M059J (cell line): ENCODE results near the gene MYO1B. TPM values are rescaled to one million over a fixed set of nuclear protein-coding genes. Genes with fewer than 3 reads are reported as not detected.

Experiments
- DNase-seq: peaks from one replicate; pipeline ENCODE4 v3.0.0-alpha.2; 2012; ENCODE audit warnings: low read depth
- total RNA-seq: library from RNA; depleted of rRNA; stranded (reverse); fragments of >200 nt; shearing (Covaris generic); gene quantifications from 2 replicates; pipeline ENCODE4 v1.2.3, GENCODE V29; 2014

Gene MYO1B
- total RNA-seq, 1 experiment from 2014 or later, result 26.2 TPM

DNA sequence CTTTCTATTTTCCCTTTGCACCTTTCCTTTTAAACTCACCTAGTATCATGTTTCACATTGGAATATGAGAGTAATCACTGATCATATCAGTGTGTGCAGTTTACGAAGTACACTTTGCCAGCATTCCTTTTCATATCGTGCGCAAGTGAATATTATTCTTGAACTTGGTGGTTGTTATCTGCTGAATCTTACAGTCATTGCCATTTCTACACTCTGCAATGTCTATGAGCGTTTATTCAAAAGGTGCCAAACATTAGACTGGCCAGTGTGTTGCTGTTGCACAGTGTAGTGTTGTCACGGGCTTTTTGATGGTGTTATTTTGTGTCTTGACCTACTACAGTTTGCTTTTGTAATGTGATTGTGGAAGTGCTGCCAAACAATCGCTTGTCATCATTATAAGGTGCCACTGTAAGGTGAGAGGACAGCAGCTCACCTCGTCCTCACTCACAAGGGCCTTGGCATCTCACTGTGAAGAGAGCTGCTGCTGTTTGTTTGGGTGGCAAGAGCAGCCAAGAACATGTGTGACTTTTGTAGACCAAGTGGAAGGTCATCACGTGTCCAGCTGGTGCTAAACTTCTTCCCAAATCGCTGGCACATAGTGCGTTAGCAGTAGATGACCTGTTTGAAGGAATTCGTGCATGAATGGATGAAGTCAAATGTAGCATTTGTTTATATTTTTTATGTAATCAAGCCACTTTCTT, 113.3 kb downstream of the MYO1B start:
- DNase-seq, result no peak

DNA sequence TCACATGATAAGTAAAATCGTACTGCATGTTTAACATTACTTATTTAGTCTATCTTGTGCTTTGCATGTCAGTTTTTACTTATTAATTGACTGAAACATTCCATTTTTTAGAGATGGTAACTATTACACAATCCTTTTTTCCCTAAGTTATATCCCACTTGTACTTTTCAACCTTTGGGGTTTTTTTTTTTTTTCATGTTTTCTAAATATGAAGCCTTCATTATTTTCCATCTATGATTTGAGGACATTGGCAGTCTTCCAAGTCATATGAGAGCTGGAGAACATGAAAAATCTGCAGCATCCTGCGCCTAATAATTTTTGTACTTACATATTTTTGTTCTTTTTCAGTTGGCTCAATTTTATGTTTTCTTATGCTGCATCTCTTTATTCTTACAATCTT, 113.9 kb downstream of the MYO1B start:
- no peak for DNase-seq

DNA sequence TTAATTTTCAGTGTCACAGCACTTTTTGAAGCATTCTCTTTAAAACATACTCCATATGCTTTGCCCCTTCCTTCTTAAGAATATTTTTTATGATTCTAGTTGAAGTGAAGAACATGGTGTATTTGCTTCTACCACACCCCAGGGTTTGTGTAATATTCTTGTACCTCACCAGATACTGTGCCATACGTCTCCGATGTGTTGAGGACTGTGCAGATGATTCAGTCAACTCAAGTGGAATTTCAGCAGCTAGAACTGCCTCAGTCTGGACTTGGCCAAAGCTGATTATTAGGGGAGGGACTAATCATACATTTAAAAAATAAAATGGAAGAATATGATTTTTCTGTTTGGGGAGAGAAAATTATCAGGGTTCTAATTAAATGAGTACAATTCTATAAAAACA, 115.7 kb downstream of the MYO1B start:
- DNase-seq, result no peak

DNA sequence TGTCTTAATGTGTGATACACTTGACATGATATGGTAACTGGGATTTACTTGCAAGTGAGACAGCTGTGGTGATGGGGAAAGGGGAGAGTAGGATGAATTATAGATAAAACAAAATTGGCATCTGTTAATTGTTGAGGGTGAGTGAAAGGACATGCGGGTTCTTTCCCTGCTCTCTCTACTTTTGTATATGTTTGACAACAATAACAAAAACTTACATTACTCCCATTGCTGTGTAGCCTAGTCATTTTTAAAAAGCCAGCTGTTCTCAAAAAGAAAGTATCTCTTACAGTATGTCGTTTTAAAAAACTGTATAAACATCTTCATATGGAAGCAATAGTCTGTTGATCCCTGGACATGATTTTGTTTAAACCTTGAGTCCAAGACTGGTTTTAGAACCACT, 117.6 kb downstream of the MYO1B start:
- DNase-seq, result no peak

DNA sequence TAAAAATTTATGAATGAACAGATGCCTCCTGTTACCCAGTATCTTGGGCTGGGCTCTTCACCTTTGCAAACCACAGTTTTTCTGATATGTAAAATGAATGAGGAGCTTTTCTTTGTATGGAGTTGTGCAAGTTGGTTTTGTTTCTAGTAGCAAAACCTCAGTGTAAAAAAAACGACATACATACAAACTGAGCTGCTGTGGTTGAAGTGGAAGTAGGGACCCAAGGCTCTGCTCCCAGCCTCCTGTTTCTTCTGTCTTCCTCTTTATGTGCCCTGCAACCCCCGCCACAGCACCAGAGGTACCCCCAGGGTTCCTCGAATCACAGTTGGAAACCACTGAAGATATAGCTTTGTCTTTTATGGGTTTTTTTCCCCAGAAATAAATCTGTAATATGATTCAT, 118.1 kb downstream of the MYO1B start:
- DNase-seq, result no peak

DNA sequence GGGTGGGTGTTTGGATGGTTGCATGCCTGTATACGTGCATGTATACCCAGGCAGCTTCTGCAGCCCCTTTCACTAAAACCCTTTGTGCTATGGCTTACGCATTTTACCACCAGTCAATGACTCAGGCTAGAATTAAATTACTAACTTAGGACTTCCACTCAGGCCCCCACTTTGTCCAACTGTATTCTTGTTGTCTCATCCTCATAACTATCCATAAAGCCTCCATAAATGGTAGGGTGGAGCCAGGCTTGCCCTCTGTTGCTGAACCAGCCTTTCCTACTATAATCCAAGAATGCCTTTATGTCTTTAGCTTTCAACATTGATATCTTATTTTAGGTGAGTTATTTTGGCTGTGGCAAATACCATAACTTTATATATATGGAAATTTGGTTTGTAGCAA, 119.9 kb downstream of the MYO1B start:
- no peak for DNase-seq

DNA sequence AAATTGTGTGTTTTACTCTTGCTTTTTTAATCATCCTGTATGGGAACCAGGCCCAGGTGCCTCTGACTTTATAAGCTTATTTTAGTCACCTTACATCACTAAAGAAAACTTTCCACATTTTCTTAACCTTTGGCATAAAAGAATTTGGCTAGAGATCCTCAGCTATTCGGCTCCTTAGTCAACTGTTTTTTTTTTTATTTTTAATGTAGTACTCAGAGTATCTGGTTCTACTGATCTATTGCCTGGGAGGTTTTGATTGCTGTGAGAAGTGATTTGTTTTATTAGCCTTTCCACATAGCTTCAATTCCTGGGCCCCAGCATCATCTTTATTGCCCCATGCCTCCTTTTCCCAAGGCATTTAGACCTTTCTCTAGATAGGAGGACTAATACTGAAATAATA, 121.0 kb downstream of the MYO1B start:
- peak; percentile 48 for DNase-seq

DNA sequence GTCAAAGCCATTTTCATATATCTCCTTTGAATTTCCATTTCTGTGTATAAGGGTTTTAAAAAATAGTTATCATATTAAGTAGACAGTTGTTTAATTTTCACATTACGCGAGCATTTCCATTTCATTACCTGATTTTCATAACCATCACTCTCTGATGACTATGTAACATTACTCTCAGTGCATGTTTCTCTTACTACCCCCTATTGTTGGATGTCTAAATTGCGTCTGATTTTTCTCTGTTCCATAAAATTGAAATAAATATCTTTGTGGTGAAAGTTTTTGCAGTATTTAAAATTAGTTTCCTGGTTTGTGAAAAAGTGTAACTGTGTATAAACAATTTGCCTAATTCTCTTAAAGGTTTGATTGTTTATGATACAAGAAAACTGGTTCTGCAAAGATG, 123.8 kb downstream of the MYO1B start:
- no peak for DNase-seq

DNA sequence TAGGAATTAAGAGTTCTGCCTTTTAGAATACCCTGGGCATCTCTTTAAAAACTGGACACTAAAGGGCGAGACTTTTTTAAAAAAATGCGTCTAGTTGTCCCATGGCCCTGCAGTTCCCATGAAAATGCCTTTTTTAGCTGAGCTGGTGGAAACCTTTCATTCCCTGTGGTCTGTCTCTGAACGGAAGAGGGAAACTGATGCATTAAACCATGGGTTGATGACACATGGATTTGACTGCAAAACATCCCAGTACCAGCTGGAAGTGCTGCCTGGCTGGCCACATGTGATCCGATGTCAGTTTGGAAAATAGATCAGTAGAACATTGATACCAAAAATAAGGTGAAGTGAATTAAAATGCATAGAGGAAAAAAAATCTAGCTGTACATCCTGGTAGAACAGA, 129.2 kb downstream of the MYO1B start:
- DNase-seq, result no peak

DNA sequence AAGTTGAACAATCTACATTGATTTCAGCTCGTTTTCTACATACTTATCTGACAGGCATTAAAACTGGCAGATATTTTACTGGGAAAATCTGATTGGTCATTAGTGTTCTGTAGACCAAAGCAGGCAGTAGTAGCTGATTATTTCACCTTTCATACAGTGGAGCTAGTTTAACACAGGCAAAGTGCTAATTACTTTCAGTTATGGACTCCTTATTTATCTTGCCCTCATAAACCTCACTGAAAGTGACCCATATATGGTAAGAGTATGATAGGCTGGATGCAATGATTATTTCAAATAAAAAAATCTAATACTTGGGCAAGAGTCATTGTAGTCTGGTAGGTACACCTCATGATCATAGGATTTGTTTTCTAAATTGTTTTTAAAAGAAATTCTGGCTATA, 129.7 kb downstream of the MYO1B start:
- no peak for DNase-seq

DNA sequence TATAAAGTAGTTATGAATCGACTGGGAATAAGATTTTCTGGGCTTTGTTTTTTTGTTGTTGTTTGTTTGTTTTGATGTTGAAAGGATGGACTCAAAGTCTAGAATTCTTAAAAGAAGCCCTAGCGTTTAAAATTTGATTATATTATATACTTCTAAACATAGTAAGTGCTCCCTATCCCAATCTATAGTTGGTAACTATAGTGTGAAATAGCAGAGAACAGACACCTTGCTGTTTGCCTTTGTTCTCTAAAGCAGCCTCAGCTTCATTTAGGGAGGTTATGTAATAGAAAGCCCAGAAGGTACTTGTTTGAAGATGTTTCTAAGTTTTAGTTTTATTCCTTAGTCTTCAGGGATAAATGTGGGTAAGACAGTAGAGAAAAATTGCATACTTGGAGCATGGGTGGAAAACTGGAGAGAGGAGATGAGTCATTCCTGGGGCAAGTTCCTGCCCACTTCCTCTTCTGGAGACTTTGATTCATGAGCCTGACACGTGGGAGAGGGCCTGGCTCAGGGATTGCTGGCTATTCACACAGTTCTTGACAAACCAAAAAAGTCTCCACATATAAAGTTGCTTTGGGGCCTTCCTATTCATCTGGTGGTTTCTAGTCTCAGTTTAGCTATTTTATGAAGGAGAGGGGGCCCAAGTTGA, 131.9 kb downstream of the MYO1B start:
- peak; percentile 94 for DNase-seq

DNA sequence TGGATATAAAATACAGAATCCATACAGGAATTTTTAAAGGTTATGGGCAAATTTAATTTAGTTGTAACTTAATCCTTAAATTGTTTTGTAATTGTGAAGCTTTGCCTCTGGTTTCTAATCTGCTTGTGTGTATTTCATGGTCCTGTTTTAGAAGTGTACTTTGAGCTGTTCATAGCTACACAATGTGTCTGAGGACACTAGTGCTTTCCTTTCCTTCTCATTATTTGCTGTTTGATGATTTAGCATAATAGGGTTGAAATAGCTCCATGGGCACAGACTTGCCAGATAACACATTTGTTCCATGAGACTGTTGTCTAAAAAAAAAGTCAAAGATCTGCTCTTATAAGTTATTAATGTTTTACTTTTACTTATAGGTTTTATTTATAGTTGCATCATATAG, 134.2 kb downstream of the MYO1B start:
- DNase-seq, result no peak

DNA sequence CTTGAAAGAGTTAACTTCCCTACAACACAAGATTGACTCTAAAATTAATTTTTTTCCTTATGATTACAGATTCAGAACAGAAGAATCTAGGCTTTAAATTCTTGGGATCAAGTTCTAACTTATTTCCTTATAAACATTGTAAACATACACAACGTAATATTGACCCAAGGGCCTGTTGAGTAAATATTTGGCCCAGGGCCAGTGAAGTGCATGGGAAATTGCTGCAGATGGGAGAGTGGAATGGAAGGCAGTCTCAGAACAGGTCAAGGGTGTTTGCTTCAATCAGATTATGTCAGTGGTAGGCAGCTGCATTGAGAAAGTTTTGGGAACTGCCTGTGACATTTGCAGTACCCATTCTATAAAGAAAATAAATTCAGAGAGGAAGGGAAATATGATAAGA, 137.6 kb downstream of the MYO1B start:
- peak; percentile 31 for DNase-seq

DNA sequence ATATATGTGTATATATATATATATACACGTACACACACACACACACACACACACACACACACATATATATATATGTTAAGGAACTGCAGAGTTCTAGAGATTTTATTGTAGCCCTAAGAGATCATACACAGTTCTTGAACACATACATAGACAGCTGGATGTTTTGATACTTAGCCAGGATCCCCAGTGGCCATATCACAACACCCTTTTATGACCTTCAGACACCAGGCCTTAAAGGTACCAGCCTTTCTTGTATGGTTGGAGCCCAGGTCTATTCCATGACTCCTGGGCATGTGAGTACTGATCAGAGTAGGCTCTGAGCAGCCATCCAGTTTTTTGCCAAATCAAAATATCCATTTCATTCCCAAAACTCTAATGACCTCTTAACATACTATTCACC, 138.3 kb downstream of the MYO1B start:
- no peak for DNase-seq

DNA sequence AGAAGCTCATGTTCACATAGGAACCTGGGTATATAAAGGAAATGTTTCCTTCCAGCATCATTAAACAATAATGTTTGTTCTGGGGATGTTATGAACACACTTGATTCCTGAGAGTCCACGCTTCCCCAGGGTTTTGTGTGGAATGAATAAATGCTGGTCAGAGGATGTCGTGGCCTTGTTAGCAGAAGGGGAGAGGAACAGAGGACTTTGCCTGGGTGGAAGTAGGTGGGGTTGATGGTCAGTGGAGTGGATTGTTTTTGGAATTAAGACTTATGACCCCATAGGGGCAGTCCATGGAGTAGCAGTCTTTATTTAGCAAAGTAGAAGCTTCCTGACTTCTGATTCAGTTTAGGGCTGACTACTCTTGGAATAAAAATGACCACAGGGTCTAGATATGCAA, 139.6 kb downstream of the MYO1B start:
- no peak for DNase-seq

DNA sequence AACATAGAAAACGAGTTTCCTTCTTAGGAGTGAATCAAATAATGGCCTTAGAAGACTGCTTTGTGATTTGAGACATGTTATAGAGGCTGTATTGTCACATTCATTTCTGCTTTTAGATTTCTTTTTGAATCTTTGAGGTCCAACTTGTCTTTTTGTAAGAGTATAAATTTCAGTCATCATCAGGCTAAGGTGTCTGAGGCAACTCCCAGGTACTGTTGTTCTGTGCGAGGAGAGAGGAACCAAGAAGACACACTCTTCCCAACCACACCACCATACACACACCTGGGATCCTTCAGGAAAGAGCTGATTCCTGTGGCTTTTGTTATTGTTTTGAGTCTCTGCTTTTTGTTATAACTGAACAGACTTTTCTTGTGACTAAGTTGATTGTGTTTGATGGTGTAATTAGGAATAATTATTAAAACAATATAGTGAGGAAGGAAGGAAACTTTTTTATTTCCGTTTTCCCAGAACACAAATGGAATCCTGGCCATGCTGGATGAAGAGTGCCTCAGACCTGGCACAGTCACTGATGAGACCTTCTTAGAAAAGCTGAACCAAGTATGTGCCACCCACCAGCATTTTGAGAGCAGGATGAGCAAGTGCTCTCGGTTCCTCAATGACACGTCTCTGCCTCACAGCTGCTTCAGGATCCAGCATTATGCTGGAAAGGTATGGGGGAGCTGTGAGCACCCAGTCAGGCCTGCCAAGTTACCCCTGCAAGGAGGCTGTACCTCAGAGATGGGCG, 140.4 kb downstream of the MYO1B start:
- peak; percentile 24 for DNase-seq

DNA sequence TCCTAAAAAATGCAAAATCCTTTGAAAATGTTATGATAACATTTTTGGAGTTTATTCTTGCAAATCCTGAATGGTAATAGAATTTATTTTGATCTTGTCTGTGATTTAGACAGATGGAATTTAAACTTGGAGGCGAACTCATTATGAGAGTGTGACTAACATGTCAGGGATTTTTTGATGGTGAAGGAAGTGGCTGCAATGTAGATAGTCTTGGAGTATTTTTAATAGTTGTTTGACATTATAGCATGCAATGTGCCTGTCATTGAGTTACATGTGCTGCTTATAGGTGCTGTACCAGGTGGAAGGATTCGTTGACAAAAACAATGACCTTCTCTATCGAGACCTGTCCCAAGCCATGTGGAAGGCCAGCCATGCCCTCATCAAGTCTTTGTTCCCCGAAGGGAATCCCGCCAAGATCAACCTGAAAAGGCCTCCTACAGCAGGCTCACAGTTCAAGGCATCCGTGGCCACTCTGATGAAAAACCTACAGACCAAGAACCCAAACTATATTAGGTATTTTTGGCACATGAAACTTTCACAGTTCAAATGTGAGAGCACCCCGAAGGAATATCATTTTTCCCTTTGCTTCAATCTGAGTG, 141.8 kb downstream of the MYO1B start:
- peak; percentile 81 for DNase-seq

DNA sequence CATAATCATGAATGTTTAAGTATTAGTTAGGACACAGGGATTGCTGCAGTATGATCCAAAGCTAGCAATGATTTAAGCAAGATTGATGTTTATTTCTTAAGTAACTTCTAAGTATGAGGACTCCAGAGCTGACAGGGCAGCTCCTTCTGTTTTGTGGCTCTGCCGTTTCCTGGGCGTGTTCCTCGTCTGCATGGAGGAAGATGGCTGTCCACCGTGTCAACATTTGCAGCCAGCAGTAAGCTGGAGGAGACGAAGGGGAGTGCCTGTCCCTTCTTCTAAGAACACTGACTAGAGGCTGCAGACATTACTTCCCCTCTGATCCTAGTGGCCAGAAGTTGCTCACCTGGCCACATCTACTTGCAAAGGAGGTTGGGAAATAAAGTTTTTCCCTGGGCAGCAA, 144.1 kb downstream of the MYO1B start:
- no peak for DNase-seq

DNA sequence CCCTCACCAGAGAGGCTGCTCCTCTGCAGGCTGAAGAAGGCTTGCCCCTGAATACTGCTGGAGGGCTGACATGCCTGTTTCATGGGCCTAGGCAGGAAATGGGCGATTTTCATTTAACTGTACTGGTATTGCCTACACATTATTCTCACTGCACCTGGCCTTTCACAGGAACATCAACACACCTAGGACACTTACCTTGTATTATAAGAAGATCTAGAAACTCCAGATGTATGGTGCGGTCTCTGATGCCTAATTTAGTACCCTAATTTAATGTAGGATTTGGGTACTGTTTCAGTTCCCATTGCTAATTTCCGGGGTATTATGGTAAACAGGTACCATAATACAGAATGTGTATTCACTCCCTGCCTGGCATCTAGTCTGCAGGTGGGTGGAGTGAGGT, 146.0 kb downstream of the MYO1B start:
- no peak for DNase-seq

DNA sequence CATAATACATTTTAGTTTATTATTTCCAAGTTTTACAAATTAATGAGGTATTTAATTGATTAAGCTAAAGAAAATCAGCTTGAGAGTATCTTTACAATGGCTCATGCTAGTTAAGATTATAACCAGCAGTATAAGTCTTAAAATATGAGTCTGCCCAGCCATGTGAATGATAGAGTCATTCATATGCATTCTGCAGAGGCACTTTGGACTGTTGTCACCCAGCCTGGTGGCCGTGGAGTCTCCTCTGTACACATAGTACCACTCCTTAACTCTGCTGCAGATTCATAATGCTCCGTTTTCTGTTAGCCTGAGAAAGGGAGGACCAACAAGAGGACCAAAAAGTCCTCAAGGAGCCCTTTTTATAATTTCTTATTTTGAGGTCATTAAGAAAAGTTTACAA, 148.8 kb downstream of the MYO1B start:
- no peak for DNase-seq

DNA sequence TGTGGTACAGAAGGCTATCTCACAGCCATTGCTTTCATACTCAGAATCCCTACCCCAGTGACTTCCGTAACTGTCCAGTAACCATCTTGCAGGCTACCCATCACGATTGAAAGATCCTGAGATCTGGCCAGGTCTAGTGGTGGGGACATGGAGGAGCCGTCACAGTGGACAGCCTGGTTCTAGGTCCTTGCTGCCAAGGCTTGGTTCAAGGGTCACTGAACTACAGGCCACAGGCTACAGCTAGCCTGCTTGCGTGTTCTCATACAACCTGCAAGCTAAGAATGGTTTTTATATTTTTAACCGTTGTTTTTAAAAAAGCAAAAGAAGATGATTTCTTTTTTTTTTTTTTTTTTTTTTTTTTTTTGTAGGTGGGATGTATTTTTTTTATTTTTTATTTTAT, 151.6 kb downstream of the MYO1B start:
- no peak for DNase-seq

DNA sequence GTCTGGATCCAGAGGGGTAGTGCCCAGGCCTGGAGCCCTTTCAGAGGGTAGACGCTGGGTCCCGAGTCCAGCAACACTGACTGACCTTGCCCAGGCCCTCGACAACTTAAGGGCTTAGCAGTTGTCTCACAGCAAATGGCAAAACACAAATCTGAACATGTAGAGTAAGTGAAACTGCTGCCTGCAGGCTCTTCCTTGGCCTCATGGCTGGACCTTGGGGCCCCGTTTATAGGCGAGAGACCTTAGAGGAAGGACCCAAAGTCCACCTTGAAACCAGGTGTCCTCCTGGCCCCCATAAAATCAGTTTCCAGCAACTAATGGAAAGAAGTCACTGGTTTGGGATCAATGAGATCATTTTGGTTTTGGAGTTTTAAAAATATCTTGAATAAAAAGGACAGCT, 154.4 kb downstream of the MYO1B start:
- DNase-seq, result no peak

DNA sequence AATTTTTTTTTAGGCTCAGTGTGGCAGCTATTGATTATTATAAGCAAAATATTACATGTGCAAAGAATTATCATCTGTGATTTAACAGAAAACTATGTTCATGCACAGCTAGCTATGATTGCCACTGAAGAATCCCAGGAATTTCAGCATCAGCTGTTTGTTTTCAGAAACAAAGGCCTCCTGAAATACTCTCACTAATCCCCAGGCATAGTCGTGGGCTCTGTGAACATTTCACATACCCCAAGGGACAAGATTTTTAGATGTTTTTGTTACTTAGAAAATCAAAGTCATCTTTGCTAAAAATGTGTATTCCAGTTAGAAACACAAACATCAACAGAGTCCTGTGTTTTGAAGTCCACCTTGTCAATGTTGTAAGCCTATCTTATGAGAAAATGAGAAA, 156.1 kb downstream of the MYO1B start:
- DNase-seq, result peak; percentile 27
